Breast epithelium (tissue), 3 donors: ENCODE results near the gene ANXA2R.

Experiments
- POLR2A ChIP-seq: fragments of 450-650 bp; IDR thresholded peaks from one replicate; pipeline ENCODE4 v1.6.1; 2016; ENCODE audit warnings: antibody characterized with exemption, mild to moderate bottlenecking, moderate library complexity
- POLR2AphosphoS5 ChIP-seq, 3 donors: sonication (generic); formaldehyde crosslinking; IDR thresholded peaks; one replicate each; pipeline ENCODE4 v1.6.1; 2017; ENCODE audit warnings: antibody characterized with exemption in 3 of 3

GRCh38 chr5:42991404-42992087 lies 48.6 kb downstream of the ANXA2R start:
- TF ChIP-seq POLR2A (no peak), POLR2AphosphoS5 (IDR thresholded peaks at IDR 0.05) (no peak)
